ENCODE results near the gene OR52E5.

GRCh38 chr11:5928811-5929210 is 35.8 kb downstream of the OR52E5 start:
- TF ChIP-seq CTCF (conservative IDR thresholded peaks at IDR 0.05 in 1 of 2, IDR thresholded peaks at IDR 0.05 in 1 of 2; ENCODE audit: low read depth in 1 of 2, low read length in 2 of 2) (no peak), EZH2 (IDR thresholded peaks at IDR 0.05; ENCODE audit: low read length, missing control alignments) (no peak)
